ENCODE data around the gene ADA.
"Not testable (repeated sequence)": the region's sequence is repeated elsewhere in the genome, so short reads cannot be mapped to it uniquely, and the experiment has no call there.

ADA gene

GRCh38 chr20:44651684-44652423 is at the start of gene ADA:
TSS of gene ADA (minus strand) at chr20:44651699. CDS start at chr20:44651607, 92 bp downstream.
- peaks cover 2% of the 10 kb centered on the region for H3K36me3 Mint-ChIP-seq (ENCODE audit: low read depth)
- peak; percentile 71 for DNase-seq
- peak within 1 kb of the TSS; percentile 84 for H3K27ac Mint-ChIP-seq
- H3K4me1 Mint-ChIP-seq (ENCODE audit: low read depth), result peaks cover 48% of the 10 kb centered on the region
- no peaks in the 10 kb centered on the region for H3K27me3 Mint-ChIP-seq
- H3K4me3 Mint-ChIP-seq, result peak within 1 kb of the TSS; percentile 77
- H3K9me3 Mint-ChIP-seq, result no peaks in the 10 kb centered on the region

DNA sequence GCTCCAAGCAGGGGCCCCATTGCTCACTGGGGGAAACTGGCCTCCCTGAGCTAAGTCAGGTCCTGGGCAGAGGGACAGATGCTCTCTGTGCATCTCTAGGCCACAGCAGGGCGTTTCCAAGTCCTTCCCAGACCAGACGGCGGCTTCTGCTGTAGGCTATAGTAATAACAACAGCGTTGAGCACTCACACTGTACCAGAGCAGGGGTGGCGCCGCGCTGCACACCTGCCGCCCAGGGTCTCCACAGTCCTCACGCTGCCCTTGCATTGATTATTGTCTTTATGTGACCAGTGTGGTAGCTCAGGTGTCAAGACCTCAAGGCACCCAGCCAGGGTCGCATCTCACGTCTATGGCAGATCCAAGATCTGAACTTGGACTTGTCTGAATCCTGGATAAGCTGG is 48.8 kb upstream of the ADA start:
- Mint-ChIP-seq H3K4me1 (ENCODE audit: low read depth) (peaks cover 3% of the 10 kb centered on the region), H3K9me3 (no peaks in the 10 kb centered on the region), H3K27ac (no peak overlapping the region), H3K27me3 (no peaks in the 10 kb centered on the region), H3K4me3 (no peak overlapping the region), H3K36me3 (ENCODE audit: low read depth) (no peaks in the 10 kb centered on the region)
- DNase-seq, result no peak

- Mint-ChIP-seq H3K4me1 (ENCODE audit: low read depth) (peaks cover 4% of the 10 kb centered on the region), H3K27me3 (no peaks in the 10 kb centered on the region), H3K27ac (no peak overlapping the region), H3K9me3 (no peaks in the 10 kb centered on the region), H3K36me3 (ENCODE audit: low read depth) (no peaks in the 10 kb centered on the region), H3K4me3 (no peak overlapping the region)
- no peak for DNase-seq
Measured at GRCh38 chr20:44698351-44698750, 46.9 kb upstream of the ADA start.

- not testable (repeated sequence) for DNase-seq; H3K27ac Mint-ChIP-seq; H3K27me3 Mint-ChIP-seq; H3K9me3 Mint-ChIP-seq; H3K4me3 Mint-ChIP-seq; H3K36me3 Mint-ChIP-seq (ENCODE audit: low read depth); H3K4me1 Mint-ChIP-seq (ENCODE audit: low read depth)
Measured at GRCh38 chr20:44697041-44697440, 45.5 kb upstream of the ADA start.

DNA sequence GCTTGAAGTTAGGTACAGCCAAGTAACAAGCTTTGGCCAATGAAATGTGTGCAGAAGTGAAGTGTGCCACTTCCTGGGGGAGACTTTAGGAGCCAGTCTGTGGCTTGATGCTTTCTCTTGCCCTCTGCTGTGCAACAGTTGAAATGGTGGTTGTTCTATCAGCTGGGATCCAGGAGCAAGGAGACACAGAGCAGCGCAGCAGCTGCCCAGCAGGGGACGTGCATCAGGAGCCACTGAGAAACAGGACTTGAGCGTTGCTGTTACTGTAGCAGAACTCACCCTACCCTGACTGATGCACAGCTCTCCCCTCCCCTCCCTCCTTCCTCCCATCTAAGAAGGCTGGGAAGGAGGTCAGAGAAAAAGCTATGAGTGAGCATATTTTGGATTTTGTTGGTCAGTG is 44.8 kb upstream of the ADA start:
- Mint-ChIP-seq H3K27ac (no peak overlapping the region), H3K9me3 (peaks cover 3% of the 10 kb centered on the region), H3K27me3 (no peaks in the 10 kb centered on the region), H3K4me3 (no peak overlapping the region), H3K4me1 (ENCODE audit: low read depth) (peaks cover 4% of the 10 kb centered on the region), H3K36me3 (ENCODE audit: low read depth) (no peaks in the 10 kb centered on the region)
- no peak for DNase-seq

DNA sequence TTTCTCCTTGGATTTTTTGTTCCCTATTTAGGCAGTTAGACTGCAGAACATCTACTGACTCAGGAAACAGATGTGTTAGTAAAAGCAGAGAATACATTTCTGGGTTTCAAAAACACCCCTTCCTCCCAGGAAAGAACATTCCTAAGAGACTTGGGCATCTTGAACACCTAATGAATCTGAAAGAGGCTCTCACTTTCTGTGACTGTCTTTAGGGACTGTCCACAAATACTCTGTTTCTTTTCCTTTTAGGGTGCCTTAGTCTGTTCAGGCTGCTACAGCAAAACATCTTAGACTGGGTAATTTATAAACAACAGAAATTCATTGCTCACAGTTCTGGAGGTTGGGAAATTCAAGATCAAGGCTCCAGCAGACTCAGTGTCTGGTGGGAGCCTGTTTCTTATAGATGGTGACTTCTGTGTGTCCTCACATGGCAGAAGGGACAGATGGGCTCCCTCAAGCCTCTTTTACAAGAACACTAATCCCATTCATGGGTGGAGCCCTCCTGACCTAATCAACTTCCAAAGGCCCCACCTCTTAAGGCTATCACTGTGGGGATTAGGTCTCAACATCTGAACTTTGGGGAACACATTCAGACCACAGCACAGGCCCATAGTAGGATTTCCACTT is 44.3 kb upstream of the ADA start:
- Mint-ChIP-seq H3K4me1 (ENCODE audit: low read depth) (peaks cover 4% of the 10 kb centered on the region), H3K27ac (no peak overlapping the region), H3K36me3 (ENCODE audit: low read depth) (no peaks in the 10 kb centered on the region), H3K27me3 (no peaks in the 10 kb centered on the region), H3K9me3 (peaks cover 3% of the 10 kb centered on the region), H3K4me3 (no peak overlapping the region)
- DNase-seq, result no peak

DNA sequence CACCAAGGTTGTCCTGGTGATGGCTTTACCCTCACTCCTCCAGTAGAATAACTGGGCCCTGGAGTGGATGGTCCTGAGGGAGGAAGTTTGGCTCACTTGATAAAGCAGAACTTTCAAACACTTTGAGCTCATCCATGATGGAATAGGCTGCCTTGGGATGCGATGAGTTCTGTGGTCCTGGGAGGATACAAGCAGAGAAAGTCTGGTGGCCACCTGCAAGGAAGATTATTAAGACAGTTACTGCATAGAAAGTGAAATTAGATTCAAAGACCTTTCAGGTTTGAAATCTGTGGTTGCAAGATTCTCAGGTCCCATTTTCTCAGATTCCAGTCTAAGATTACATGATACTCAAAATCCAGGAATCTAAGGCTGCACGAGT is 43.8 kb upstream of the ADA start:
- Mint-ChIP-seq H3K9me3 (peaks cover 3% of the 10 kb centered on the region), H3K4me1 (ENCODE audit: low read depth) (peaks cover 4% of the 10 kb centered on the region), H3K27me3 (no peaks in the 10 kb centered on the region), H3K27ac (no peak overlapping the region), H3K36me3 (ENCODE audit: low read depth) (no peaks in the 10 kb centered on the region), H3K4me3 (no peak overlapping the region)
- DNase-seq, result no peak

DNA sequence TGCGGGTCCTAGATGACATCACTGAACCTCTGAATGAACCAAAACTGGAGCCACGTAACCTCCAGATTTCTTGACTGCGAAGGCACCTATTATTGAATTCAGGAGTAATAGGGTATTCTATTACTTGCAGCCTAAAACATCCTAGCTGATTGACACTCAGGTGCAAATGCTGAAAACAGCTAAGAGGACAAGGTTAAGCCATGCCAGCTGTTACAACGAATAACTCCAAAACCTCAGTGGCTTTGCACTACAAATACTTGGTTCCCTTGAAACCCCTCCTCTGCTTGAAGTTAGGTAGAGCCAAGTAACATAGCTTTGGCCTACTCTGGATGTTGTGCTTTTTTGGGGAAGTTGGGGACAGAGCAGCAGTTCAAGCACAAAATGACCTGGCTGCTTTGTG is 42.7 kb upstream of the ADA start:
- Mint-ChIP-seq H3K4me1 (ENCODE audit: low read depth) (peaks cover 4% of the 10 kb centered on the region), H3K9me3 (peaks cover 3% of the 10 kb centered on the region), H3K27ac (no peak overlapping the region), H3K27me3 (no peaks in the 10 kb centered on the region), H3K36me3 (ENCODE audit: low read depth) (no peaks in the 10 kb centered on the region), H3K4me3 (no peak overlapping the region)
- DNase-seq, result no peak

- Mint-ChIP-seq H3K27me3 (no peaks in the 10 kb centered on the region), H3K9me3 (peaks cover 3% of the 10 kb centered on the region), H3K36me3 (ENCODE audit: low read depth) (no peaks in the 10 kb centered on the region), H3K4me3 (no peak overlapping the region), H3K27ac (no peak overlapping the region), H3K4me1 (ENCODE audit: low read depth) (peaks cover 4% of the 10 kb centered on the region)
- no peak for DNase-seq
Measured at GRCh38 chr20:44693627-44694026, 42.1 kb upstream of the ADA start.

DNA sequence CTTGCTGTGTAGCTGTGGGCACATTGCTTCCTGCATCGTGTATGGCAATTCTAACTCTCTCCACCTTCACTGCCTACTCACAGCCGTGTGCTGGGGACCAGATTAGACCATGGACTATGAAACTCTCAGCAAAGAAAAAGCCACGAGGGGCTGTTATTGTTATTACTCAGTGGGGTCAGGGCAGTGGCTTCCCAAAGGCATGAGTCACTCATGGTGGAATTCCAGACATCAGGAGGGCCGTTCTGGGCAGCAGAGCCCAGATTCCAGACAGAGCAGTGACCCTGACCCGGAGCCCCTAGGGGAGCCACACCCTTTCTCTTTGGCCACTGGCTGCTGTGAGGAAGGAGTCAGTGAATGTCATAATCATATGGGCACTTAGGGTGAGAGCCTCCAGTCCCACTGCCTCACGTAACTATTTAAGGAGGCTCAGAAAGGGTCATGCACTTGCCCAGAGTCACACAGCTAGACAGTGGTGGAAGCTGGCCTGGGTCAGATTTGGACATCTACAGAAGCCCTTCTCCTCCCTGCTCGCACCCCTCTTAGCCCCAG is 41.5 kb upstream of the ADA start:
- Mint-ChIP-seq H3K4me3 (no peak overlapping the region), H3K27ac (no peak overlapping the region), H3K4me1 (ENCODE audit: low read depth) (peaks cover 4% of the 10 kb centered on the region), H3K27me3 (no peaks in the 10 kb centered on the region), H3K9me3 (peaks cover 3% of the 10 kb centered on the region), H3K36me3 (ENCODE audit: low read depth) (no peaks in the 10 kb centered on the region)
- DNase-seq, result no peak

DNA sequence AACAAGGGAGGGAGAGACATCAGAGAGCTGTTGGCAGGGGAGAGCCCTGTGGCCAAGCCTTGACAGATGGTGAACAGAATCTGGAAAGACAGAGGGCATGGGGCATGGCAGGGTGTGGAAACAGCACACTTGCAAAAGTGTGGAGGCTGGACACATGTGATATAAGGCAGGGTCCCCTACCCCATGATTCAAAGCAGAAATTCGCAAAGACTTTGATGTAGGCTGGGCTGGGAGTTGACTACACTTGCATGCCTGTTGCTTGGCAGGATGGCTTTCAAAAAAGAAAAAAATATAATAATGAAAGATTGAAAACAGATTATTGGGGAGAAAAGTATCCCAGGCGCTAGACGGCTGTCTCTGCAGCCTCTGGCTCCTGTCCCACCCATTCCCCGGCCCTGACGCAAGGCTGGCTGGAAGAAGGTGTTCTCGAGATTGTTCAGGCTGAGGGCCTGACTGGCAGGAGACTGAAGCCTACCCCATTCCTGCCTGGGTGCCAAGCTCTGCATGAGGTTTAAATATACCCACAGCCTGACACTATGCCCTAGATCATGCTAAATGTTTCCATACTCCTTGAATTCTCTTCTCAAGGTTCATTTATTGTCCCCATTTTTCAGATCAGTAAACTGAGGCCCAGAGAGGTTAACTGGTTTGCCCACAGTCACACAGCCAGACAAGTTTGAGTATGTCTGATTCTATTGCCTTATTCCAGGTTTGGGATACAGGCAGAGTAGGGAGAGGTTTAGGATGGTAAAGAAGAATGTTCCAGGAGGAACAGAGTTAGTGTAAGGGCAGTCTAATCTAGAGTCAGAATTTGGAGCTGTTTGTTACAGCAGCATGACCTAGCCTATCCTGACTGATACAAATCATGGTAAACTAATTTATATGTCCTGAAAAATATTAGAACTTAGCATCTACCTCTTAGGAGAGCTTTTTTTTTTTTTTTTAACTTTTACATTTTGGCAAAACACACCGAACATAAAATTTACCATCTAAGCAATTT is 40.2 kb upstream of the ADA start:
- H3K4me1 Mint-ChIP-seq (ENCODE audit: low read depth), result peaks cover 4% of the 10 kb centered on the region
- no peak for DNase-seq
- H3K9me3 Mint-ChIP-seq, result peaks cover 3% of the 10 kb centered on the region
- no peak overlapping the region for H3K27ac Mint-ChIP-seq
- no peaks in the 10 kb centered on the region for H3K36me3 Mint-ChIP-seq (ENCODE audit: low read depth)
- H3K27me3 Mint-ChIP-seq, result peaks cover 7% of the 10 kb centered on the region
- H3K4me3 Mint-ChIP-seq, result no peak overlapping the region

GRCh38 chr20:44690781-44691423 is 39.4 kb upstream of the ADA start:
- peaks cover 4% of the 10 kb centered on the region for H3K4me1 Mint-ChIP-seq (ENCODE audit: low read depth)
- DNase-seq, result no peak
- H3K4me3 Mint-ChIP-seq, result no peak overlapping the region
- peaks cover 7% of the 10 kb centered on the region for H3K27me3 Mint-ChIP-seq
- peaks cover 3% of the 10 kb centered on the region for H3K9me3 Mint-ChIP-seq
- H3K27ac Mint-ChIP-seq, result no peak overlapping the region
- no peaks in the 10 kb centered on the region for H3K36me3 Mint-ChIP-seq (ENCODE audit: low read depth)

- H3K4me3 Mint-ChIP-seq, result no peak overlapping the region
- H3K27me3 Mint-ChIP-seq, result peaks cover 7% of the 10 kb centered on the region
- H3K36me3 Mint-ChIP-seq (ENCODE audit: low read depth), result no peaks in the 10 kb centered on the region
- no peak for DNase-seq
- peaks cover 5% of the 10 kb centered on the region for H3K4me1 Mint-ChIP-seq (ENCODE audit: low read depth)
- H3K27ac Mint-ChIP-seq, result no peak overlapping the region
- H3K9me3 Mint-ChIP-seq, result peaks cover 3% of the 10 kb centered on the region
Measured at GRCh38 chr20:44689809-44690208, 38.3 kb upstream of the ADA start.

- no peak overlapping the region for H3K27ac Mint-ChIP-seq
- peaks cover 8% of the 10 kb centered on the region for H3K4me1 Mint-ChIP-seq (ENCODE audit: low read depth)
Measured at GRCh38 chr20:44688053-44688625, 36.6 kb upstream of the ADA start.

More at GRCh38 chr20:44688053-44688625, 36.6 kb upstream of the ADA start:
- H3K4me3 Mint-ChIP-seq, result no peak overlapping the region
- no peaks in the 10 kb centered on the region for H3K36me3 Mint-ChIP-seq (ENCODE audit: low read depth)
- peaks cover 7% of the 10 kb centered on the region for H3K27me3 Mint-ChIP-seq
- H3K9me3 Mint-ChIP-seq, result peaks cover 3% of the 10 kb centered on the region
- DNase-seq, result no peak

Measured in activated T-cell treated with anti-CD3 and anti-CD28 coated beads, Interleukin-2, amount 50 U/mL, for 24 hours (primary cell).